LNCaP clone FGC (cell line): ENCODE results near the gene ATP8A1.

Source experiments
- DNase-seq: peaks from one replicate; pipeline ENCODE4 v3.0.0-alpha.2; 2011; ENCODE audit warnings: low read depth
- H3K4me3 ChIP-seq: 2 replicates; pipeline ENCODE4 v1.5.1; 2011; ENCODE audit warnings: mild to moderate bottlenecking, low read depth, low read length, control low read depth
- CTCF ChIP-seq: IDR thresholded peaks from 2 replicates; pipeline ENCODE4 v1.5.1; 2012; ENCODE audit warnings: mild to moderate bottlenecking; ENCODE audit not compliant: control insufficient read depth, insufficient read depth; ENCODE audit errors: extremely low read depth

ATP8A1 gene

GRCh38 chr4:42484630-42485029 lies 172.3 kb downstream of the ATP8A1 start:
- H3K4me3 ChIP-seq, result no peak overlapping the region
- no peak for TF ChIP-seq CTCF

DNA sequence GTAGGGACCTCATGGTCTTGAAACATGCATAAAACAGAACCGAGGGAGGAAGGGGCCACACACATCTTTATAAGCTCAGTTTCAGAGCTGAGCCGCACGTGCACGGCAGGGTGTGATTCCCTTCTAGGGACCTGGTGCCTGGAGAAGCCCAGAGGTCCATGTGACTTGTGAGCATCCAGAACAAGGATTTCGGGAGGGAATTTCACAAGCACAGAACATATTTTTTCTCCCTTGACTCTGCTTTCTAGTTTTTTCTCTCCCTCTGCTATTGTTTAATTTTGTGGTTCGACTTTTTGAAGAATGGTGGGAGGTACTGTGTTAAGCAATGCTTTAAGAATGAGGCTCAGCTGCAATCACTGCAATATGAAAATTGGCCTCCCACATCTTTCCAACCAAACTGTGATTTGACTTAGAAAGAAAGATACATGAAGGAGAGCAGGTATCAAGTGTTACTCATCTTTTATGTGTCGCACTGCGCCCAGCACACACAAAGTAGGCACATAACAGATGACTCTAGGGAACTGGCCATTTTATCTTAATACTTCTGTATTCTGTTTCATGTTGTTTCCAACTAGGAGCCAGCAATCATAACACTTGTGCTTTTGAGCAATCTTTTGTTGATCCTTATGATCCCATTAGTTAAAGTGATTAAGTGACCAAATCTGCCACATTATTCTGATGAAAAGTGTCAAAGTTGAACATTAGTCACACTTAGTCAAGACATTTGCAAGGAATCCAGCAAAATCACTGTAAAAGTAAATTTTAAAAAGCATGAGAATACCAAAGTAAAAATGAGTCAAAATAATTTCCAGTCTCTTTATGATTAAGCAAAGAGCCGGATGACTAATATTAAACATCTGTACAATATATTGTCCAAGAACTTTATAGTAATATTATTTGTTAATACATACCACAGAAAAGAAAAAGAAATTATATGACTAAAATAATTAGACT lies 173.2 kb downstream of the ATP8A1 start:
- H3K4me3 ChIP-seq, result no peak overlapping the region
- TF ChIP-seq CTCF, result no peak
- DNase-seq, result no peak

More at GRCh38 chr4:42484630-42485029, 172.3 kb downstream of the ATP8A1 start:
- no peak for DNase-seq

- DNase-seq, result peak; percentile 56
- no peak overlapping the region for H3K4me3 ChIP-seq
- no peak for TF ChIP-seq CTCF
Measured at GRCh38 chr4:42482516-42483327, 174.2 kb downstream of the ATP8A1 start.

DNA sequence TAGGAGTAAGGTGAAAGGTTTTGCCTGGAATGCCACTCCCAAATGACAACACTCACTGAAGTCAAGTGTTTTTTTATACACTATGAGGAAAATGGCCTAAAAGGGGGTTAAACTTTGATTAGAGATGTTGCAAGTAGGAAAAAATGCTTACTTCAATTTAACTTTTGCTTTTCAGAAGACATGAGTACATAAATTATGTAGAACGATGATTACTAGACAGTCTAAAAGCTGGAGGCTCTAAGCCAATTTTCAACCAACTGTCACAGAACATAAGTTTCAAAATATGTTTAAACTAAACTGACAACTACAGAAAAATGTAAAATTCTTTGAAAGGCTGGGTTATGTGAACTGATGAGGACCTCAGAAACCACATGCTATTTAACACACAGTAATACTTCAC lies 176.2 kb downstream of the ATP8A1 start:
- DNase-seq, result no peak
- H3K4me3 ChIP-seq, result no peak overlapping the region
- TF ChIP-seq CTCF, result no peak

- TF ChIP-seq CTCF, result no peak
- no peak for DNase-seq
- no peak overlapping the region for H3K4me3 ChIP-seq
Measured at GRCh38 chr4:42480281-42480680, 176.6 kb downstream of the ATP8A1 start.

DNA sequence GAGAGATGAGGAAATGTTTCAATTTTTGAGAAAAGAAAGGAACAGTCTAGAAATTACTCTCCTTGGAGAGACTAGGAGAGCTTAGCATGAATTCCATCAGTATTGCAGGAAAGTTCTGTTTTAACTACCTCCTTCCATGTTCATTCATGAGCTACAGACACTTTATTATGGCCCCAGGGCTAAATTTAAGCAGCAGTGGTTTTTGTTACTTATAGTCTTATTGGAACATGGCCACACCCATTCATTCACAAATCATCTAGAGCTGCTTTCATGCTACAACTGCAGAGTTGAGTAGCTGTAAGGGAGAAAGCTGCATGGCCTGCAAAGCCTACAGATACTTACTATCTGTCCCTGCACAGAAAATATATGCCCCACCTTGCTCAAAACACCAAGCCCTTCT lies 178.0 kb downstream of the ATP8A1 start:
- no peak overlapping the region for H3K4me3 ChIP-seq
- no peak for TF ChIP-seq CTCF
- DNase-seq, result no peak
